ENCODE data around the gene MAP6.
A peak's percentile ranks its signal among the peaks of the same experiment; 100 is the strongest.
"Not testable (repeated sequence)": the region's sequence is repeated elsewhere in the genome, so short reads cannot be mapped to it uniquely, and the experiment has no call there.

Gene MAP6

GRCh38 chr11:75683856-75684255 lies 15.0 kb upstream of the MAP6 start:
- not testable (repeated sequence) for H3K36me3 ChIP-seq (ENCODE audit: insufficient read depth, low read length); H3K4me1 ChIP-seq (ENCODE audit: insufficient read depth, low read length); H3K4me3 ChIP-seq (ENCODE audit: low read length); H3K27me3 ChIP-seq (ENCODE audit: insufficient read depth, low read length); H2AFZ ChIP-seq (ENCODE audit: low read depth, low read length); H3K9me3 ChIP-seq (ENCODE audit: low read length)

- Histone ChIP-seq H2AFZ (ENCODE audit: low read depth, low read length) (no peak overlapping the region), H3K27me3 (ENCODE audit: insufficient read depth, low read length) (peaks cover 5% of the 10 kb centered on the region), H3K4me3 (ENCODE audit: low read length) (no peak overlapping the region), H3K9me3 (ENCODE audit: low read length) (no peaks in the 10 kb centered on the region), H3K4me1 (ENCODE audit: insufficient read depth, low read length) (no peaks in the 10 kb centered on the region), H3K36me3 (ENCODE audit: insufficient read depth, low read length) (no peaks in the 10 kb centered on the region)
Measured at GRCh38 chr11:75679566-75679965, 10.7 kb upstream of the MAP6 start.

- Histone ChIP-seq H3K36me3 (ENCODE audit: insufficient read depth, low read length) (no peaks in the 10 kb centered on the region), H2AFZ (ENCODE audit: low read depth, low read length) (no peak overlapping the region), H3K27me3 (ENCODE audit: insufficient read depth, low read length) (peaks cover 5% of the 10 kb centered on the region), H3K9me3 (ENCODE audit: low read length) (no peaks in the 10 kb centered on the region), H3K4me3 (ENCODE audit: low read length) (no peak overlapping the region), H3K4me1 (ENCODE audit: insufficient read depth, low read length) (no peaks in the 10 kb centered on the region)
Measured at GRCh38 chr11:75678620-75679259, 9.9 kb upstream of the MAP6 start.

- Histone ChIP-seq H3K4me1 (ENCODE audit: insufficient read depth, low read length) (no peaks in the 10 kb centered on the region), H3K27me3 (ENCODE audit: insufficient read depth, low read length) (peaks cover 5% of the 10 kb centered on the region), H3K36me3 (ENCODE audit: insufficient read depth, low read length) (no peaks in the 10 kb centered on the region), H3K9me3 (ENCODE audit: low read length) (no peaks in the 10 kb centered on the region), H2AFZ (ENCODE audit: low read depth, low read length) (no peak overlapping the region), H3K4me3 (ENCODE audit: low read length) (no peak overlapping the region)
Measured at GRCh38 chr11:75677909-75678308, 9.1 kb upstream of the MAP6 start.

GRCh38 chr11:75677275-75677674 lies 8.4 kb upstream of the MAP6 start:
- Histone ChIP-seq H3K4me3 (ENCODE audit: low read length) (no peak overlapping the region), H3K4me1 (ENCODE audit: insufficient read depth, low read length) (no peaks in the 10 kb centered on the region), H2AFZ (ENCODE audit: low read depth, low read length) (no peak overlapping the region), H3K9me3 (ENCODE audit: low read length) (no peaks in the 10 kb centered on the region), H3K27me3 (ENCODE audit: insufficient read depth, low read length) (peaks cover 5% of the 10 kb centered on the region), H3K36me3 (ENCODE audit: insufficient read depth, low read length) (no peaks in the 10 kb centered on the region)

- Histone ChIP-seq H3K4me3 (ENCODE audit: low read length) (no peak overlapping the region), H3K36me3 (ENCODE audit: insufficient read depth, low read length) (no peaks in the 10 kb centered on the region), H3K4me1 (ENCODE audit: insufficient read depth, low read length) (peaks cover 5% of the 10 kb centered on the region), H3K27me3 (ENCODE audit: insufficient read depth, low read length) (peaks cover 3% of the 10 kb centered on the region), H2AFZ (ENCODE audit: low read depth, low read length) (no peak overlapping the region), H3K9me3 (ENCODE audit: low read length) (no peaks in the 10 kb centered on the region)
Measured at GRCh38 chr11:75673977-75674582, 5.2 kb upstream of the MAP6 start.

- H3K4me3 ChIP-seq (ENCODE audit: low read length) = peak overlapping the region; percentile 52
- peak overlapping the region; percentile 24 for H2AFZ ChIP-seq (ENCODE audit: low read depth, low read length)
- H3K4me1 ChIP-seq (ENCODE audit: insufficient read depth, low read length) = peaks cover 48% of the 10 kb centered on the region
- no peaks in the 10 kb centered on the region for H3K27me3 ChIP-seq (ENCODE audit: insufficient read depth, low read length)
- H3K36me3 ChIP-seq (ENCODE audit: insufficient read depth, low read length) = no peaks in the 10 kb centered on the region
- no peaks in the 10 kb centered on the region for H3K9me3 ChIP-seq (ENCODE audit: low read length)
Measured at GRCh38 chr11:75667831-75668450, 897 bp downstream of the MAP6 start.

GRCh38 chr11:75667255-75667830 lies 1.5 kb downstream of the MAP6 start:
- Histone ChIP-seq H3K4me3 (ENCODE audit: low read length) (peak overlapping the region; percentile 52), H3K36me3 (ENCODE audit: insufficient read depth, low read length) (no peaks in the 10 kb centered on the region), H3K27me3 (ENCODE audit: insufficient read depth, low read length) (no peaks in the 10 kb centered on the region), H3K4me1 (ENCODE audit: insufficient read depth, low read length) (peaks cover 51% of the 10 kb centered on the region), H3K9me3 (ENCODE audit: low read length) (no peaks in the 10 kb centered on the region), H2AFZ (ENCODE audit: low read depth, low read length) (peak overlapping the region; percentile 18)

GRCh38 chr11:75665990-75666389 lies 2.8 kb downstream of the MAP6 start:
- H3K9me3 ChIP-seq (ENCODE audit: low read length) = no peaks in the 10 kb centered on the region
- peak overlapping the region; percentile 52 for H3K4me3 ChIP-seq (ENCODE audit: low read length)
- H3K36me3 ChIP-seq (ENCODE audit: insufficient read depth, low read length) = no peaks in the 10 kb centered on the region
- H2AFZ ChIP-seq (ENCODE audit: low read depth, low read length) = no peak overlapping the region
- H3K4me1 ChIP-seq (ENCODE audit: insufficient read depth, low read length) = peaks cover 51% of the 10 kb centered on the region
- no peaks in the 10 kb centered on the region for H3K27me3 ChIP-seq (ENCODE audit: insufficient read depth, low read length)

- no peaks in the 10 kb centered on the region for H3K36me3 ChIP-seq (ENCODE audit: insufficient read depth, low read length)
- H3K4me1 ChIP-seq (ENCODE audit: insufficient read depth, low read length) = peaks cover 51% of the 10 kb centered on the region
- peak overlapping the region; percentile 52 for H3K4me3 ChIP-seq (ENCODE audit: low read length)
- H3K27me3 ChIP-seq (ENCODE audit: insufficient read depth, low read length) = no peaks in the 10 kb centered on the region
- H3K9me3 ChIP-seq (ENCODE audit: low read length) = no peaks in the 10 kb centered on the region
- H2AFZ ChIP-seq (ENCODE audit: low read depth, low read length) = no peak overlapping the region
Measured at GRCh38 chr11:75665126-75665525, 3.7 kb downstream of the MAP6 start.

- no peaks in the 10 kb centered on the region for H3K36me3 ChIP-seq (ENCODE audit: insufficient read depth, low read length)
Measured at GRCh38 chr11:75664389-75664788, 4.4 kb downstream of the MAP6 start.

GRCh38 chr11:75663808-75664207 lies 5.0 kb downstream of the MAP6 start:
- H3K9me3 ChIP-seq (ENCODE audit: low read length) = no peaks in the 10 kb centered on the region
- H3K36me3 ChIP-seq (ENCODE audit: insufficient read depth, low read length) = no peaks in the 10 kb centered on the region
- H3K4me1 ChIP-seq (ENCODE audit: insufficient read depth, low read length) = peaks cover 44% of the 10 kb centered on the region
- H2AFZ ChIP-seq (ENCODE audit: low read depth, low read length) = no peak overlapping the region
- H3K27me3 ChIP-seq (ENCODE audit: insufficient read depth, low read length) = no peaks in the 10 kb centered on the region
- no peak overlapping the region for H3K4me3 ChIP-seq (ENCODE audit: low read length)

More at GRCh38 chr11:75664389-75664788, 4.4 kb downstream of the MAP6 start:
- no peak overlapping the region for H2AFZ ChIP-seq (ENCODE audit: low read depth, low read length)
- peak overlapping the region; percentile 2 for H3K4me3 ChIP-seq (ENCODE audit: low read length)
- no peaks in the 10 kb centered on the region for H3K27me3 ChIP-seq (ENCODE audit: insufficient read depth, low read length)
- peaks cover 50% of the 10 kb centered on the region for H3K4me1 ChIP-seq (ENCODE audit: insufficient read depth, low read length)
- no peaks in the 10 kb centered on the region for H3K9me3 ChIP-seq (ENCODE audit: low read length)

GRCh38 chr11:75659836-75660235 lies 9.0 kb downstream of the MAP6 start:
- Histone ChIP-seq H3K4me3 (ENCODE audit: low read length) (no peak overlapping the region), H3K36me3 (ENCODE audit: insufficient read depth, low read length) (no peaks in the 10 kb centered on the region), H2AFZ (ENCODE audit: low read depth, low read length) (no peak overlapping the region), H3K4me1 (ENCODE audit: insufficient read depth, low read length) (peaks cover 33% of the 10 kb centered on the region), H3K9me3 (ENCODE audit: low read length) (no peaks in the 10 kb centered on the region), H3K27me3 (ENCODE audit: insufficient read depth, low read length) (no peaks in the 10 kb centered on the region)

Data from neuron (in vitro differentiated cells).